HG03066 (cell line): ENCODE results near the gene EPHA3.

ENCODE experiments used
- ATAC-seq: cut with Tn5 transposase; IDR thresholded peaks from one replicate; pipeline ENCODE4 v1.9.1; 2021; ENCODE audit warnings: low read depth; ENCODE audit not compliant: unreplicated experiment

The EPHA3 gene

GRCh38 chr3:89107461-89108290 lies at the start of gene EPHA3:
Gene EPHA3, plus strand, starts transcription at chr3:89107621. Its CDS starts 128 bp downstream, at chr3:89107749.
- peak; percentile 95 for ATAC-seq

GRCh38 chr3:89058371-89058770 lies 49.0 kb upstream of the EPHA3 start:
- ATAC-seq = no peak

DNA sequence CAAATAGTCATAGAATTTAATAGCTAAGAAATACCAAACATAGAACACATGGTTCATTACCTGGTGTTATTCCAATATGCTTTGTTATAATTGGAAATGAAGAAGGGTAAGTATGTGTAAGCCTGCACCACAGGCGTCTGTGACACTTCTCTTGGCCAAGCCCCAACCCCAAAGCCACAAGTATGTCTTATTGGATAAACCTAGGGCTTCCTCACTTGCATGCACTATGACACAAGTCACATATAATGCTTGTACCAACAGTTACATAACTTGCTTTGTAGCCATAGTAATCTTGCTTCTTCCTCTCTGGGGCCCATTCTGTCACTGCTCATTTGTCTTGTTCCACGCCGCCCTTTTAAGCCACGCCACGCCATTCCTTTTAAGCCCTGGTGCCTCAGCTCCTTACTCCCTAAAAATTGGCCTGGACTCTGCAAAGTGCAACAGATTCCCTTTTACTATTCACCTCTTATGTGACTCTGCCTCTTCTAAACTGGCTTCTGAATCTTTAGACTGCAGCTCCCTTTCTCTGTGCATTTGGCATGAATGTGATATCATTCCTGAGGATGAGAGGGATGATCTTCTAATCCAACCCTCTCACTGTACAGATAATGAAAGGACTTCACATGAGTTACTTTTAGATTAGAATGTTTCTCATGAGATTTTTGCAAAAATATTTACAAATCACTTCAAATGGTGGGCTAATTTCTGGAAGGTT lies 48.1 kb upstream of the EPHA3 start:
- ATAC-seq = no peak

GRCh38 chr3:89061259-89061658 lies 46.2 kb upstream of the EPHA3 start:
- ATAC-seq = no peak

GRCh38 chr3:89067736-89068135 lies 39.7 kb upstream of the EPHA3 start:
- no peak for ATAC-seq

- no peak for ATAC-seq
Measured at GRCh38 chr3:89072642-89073041, 34.8 kb upstream of the EPHA3 start.

- no peak for ATAC-seq
Measured at GRCh38 chr3:89079944-89080343, 27.5 kb upstream of the EPHA3 start.

DNA sequence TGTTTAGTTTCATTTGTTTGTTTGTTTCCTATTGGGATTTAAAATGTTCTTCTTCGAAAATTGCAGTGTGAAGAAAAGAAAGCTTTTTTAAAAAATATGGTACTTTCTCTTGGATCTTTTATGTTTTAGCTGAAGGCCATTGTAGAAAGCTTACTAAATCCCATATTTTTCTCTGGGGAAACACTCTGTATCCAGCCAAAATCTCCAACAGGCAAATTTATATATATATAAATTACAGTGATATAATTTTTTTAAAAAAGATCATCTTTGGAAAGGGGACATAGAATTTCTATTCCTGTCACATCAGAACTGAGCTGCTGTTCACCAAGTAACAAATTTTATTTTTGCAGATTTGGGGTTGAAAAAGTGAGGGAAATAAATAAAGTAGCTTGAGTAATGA lies 19.6 kb upstream of the EPHA3 start:
- ATAC-seq = no peak

- no peak for ATAC-seq
Measured at GRCh38 chr3:89098173-89098572, 9.2 kb upstream of the EPHA3 start.

- peak; percentile 97 for ATAC-seq
Measured at GRCh38 chr3:89098964-89099585, 8.3 kb upstream of the EPHA3 start.

DNA sequence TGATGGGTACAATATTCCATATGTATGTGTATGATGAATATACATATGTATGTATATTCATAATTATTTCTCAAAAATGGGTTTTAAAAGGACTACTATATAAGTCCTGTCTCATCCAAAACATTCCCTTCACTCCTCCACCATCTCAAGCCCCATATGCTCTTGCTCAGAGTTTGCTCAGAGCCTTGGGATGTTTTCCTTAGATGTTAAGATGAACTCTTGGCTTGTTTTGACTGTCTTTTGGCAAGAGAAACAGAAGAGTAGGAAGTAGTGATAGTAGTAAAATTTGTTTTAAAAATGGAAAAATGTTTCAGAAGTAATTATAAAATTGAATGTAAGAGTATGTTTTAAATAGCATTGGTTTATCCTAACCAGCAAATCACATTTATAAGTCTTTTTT lies 6.2 kb upstream of the EPHA3 start:
- no peak for ATAC-seq

- ATAC-seq = no peak
Measured at GRCh38 chr3:89101921-89102320, 5.5 kb upstream of the EPHA3 start.

DNA sequence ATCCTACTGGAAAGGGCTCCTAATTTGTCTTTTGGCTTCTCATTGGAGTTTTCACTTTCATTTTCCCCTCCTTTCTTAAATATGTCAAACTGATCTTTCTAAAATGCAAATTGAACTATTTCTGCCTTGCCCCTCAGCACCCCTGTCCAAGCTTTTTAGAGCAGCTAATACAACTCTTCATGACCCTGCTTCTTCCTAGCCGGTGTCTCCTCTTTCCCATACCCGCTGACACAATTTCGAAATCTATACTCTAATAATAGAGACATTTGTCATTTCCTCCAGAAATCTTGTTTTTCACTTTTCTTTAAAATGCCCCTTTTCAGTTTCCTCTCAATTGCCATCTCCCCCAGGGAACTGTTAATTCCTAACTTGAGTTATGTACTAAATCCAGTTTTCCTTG lies 2.9 kb upstream of the EPHA3 start:
- ATAC-seq = no peak

DNA sequence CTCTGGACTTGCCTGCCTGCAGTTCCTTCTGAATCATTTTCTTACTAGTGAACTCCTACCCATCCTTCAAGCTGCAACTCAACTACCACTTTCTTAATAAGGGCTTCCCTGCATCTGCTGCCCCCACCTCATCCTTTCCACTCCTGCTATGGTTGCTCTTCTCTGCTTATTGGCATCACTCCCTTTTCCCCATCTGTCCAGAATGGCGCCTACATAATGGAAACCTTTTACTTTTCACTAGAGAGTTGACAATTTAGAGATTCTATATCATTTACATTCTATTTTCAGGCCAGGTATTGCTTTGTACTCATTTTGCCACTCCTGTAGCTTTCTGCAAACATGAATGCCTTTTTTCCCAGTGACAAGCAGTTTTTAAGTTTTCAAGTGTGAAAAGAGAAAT lies 1.9 kb upstream of the EPHA3 start:
- no peak for ATAC-seq

DNA sequence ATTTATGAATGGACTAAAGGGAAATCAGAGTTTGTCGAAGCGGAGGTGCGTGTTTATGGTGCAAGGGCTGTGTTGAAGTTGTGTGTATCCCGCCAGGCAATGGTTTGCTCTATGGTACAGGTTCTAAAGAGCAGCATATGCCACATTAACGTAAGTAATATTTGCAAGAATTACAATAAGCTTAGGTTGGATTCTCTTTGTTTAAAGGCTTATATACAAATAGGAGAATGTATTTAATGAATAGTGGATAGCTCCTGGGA lies 800 bp downstream of the EPHA3 start:
- ATAC-seq = no peak

GRCh38 chr3:89113344-89113743 lies 5.9 kb downstream of the EPHA3 start:
- ATAC-seq = no peak

DNA sequence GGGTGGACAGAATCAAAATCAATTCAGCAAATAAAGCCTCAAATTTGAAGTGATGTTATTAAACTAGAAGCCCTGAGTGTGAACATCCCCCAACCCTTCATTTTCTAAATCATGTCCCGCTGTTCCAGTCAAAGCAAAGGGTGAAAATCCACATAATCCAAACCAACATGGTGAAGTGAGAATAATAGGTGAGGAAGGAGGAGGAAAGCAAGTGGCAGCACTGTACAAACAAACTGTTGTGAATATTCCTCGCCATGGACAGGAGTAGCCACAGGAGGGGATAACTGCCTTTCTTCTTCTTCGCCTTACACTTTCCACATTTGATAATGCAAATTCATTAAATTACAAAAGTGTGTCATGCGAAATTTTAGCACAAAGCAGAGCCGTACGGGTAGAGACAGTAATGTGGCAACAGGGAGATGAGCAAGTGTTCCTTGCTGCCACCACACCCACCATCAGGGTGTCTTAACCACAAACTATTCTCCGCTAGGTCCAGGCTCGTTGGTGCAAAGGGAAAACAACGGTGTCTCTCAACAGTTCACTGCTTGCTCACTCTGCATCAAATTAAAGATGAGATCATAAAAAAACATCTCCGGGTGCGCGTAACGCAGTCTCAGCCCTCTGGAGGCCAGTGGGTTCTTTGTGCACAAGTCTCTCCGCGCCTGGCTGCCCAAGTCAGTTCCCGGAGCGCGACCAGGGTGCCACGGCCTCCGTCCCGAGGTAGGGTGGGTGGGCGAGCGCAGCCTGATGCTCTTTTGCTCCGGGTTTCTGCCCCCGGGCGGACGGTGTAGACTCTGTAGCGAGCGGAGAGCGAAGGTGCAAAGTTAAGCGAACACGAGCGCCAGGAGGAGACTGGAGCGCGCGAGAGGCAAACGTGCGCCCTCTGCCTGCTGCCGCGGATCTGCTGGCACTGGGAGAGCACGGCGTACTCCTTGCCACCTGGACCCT lies 6.7 kb downstream of the EPHA3 start:
- peak; percentile 86 for ATAC-seq

- no peak for ATAC-seq
Measured at GRCh38 chr3:89114841-89115223, 7.4 kb downstream of the EPHA3 start.

DNA sequence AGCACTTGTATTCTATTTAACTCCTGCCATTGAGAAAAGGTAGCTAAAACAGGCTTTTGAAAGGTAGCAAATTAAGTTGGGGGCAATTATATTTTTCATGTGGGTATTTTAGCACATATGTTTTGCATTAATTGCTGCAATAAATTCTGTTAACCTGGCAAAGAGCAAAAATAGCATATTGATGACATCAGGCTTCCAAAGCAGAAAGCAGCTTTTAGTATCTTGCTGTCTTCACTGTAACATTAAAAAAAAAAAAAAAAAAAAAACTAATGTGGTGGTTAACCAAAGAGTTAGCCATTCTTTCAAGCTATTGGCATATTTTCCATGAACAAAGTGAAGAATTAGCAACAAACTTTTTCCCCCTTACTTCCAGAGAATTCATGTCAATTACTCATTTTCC lies 9.1 kb downstream of the EPHA3 start:
- ATAC-seq = no peak

GRCh38 chr3:89138048-89138447 lies 30.6 kb downstream of the EPHA3 start:
- ATAC-seq = no peak

DNA sequence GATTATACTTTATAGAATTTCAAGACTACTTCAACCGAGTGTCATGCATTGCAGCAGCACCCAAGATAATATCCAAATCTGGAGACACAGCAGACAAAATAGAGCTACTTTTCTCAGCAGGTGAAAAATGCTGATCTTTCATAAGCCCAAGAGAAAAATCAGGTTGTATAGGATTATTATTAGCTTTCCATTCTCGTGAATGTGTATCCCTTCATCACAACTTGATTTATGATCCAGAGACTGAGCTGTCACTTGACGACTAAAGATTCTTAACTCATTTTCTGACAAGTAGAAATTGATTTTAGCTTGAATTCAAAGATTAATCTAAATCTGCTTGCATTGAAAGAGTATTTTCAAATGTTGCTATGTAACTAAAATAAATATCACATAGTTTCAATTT lies 32.4 kb downstream of the EPHA3 start:
- ATAC-seq = no peak
